HCT116 (cell line): ENCODE measurements around the gene SULT1E1.

ENCODE experiments used
- CBX3 ChIP-seq: IDR thresholded peaks from 2 replicates; pipeline ENCODE4 v1.6.1; 2012; ENCODE audit warnings: low read depth
- CEBPB ChIP-seq: IDR thresholded peaks from 2 replicates; pipeline ENCODE4 v1.6.1; 2012; ENCODE audit warnings: low read depth
- EZH2 ChIP-seq: fragments of 200-600 bp; sonication (generic); IDR thresholded peaks from 2 replicates; pipeline ENCODE4 v1.6.1; 2017; ENCODE audit warnings: antibody characterized with exemption, mixed run types
- JUND ChIP-seq: IDR thresholded peaks from 2 replicates; pipeline ENCODE4 v1.6.1; 2012
- POLR2A ChIP-seq: IDR thresholded peaks from 2 replicates; pipeline ENCODE4 v1.7.0; 2011; ENCODE audit warnings: borderline replicate concordance; ENCODE audit not compliant: insufficient read depth, insufficient read length; ENCODE audit errors: extremely low read depth
- POLR2AphosphoS5 ChIP-seq: IDR thresholded peaks from 2 replicates; pipeline ENCODE4 v1.6.1; 2011; ENCODE audit warnings: mild to moderate bottlenecking, low read depth, low read length, moderate library complexity
- TCF7L2 ChIP-seq: IDR thresholded peaks from 2 replicates; pipeline ENCODE4 v1.7.0; 2011; ENCODE audit warnings: borderline replicate concordance, inconsistent platforms; ENCODE audit not compliant: insufficient read depth, insufficient read length; ENCODE audit errors: extremely low read depth
- ZFX ChIP-seq: fragments of 450-650 bp; IDR thresholded peaks from 2 replicates; pipeline ENCODE4 v1.6.1; 2017
- ZNF274 ChIP-seq: fragments of 200-500 bp; sonication (Bioruptor generic); IDR thresholded peaks from 2 replicates; pipeline ENCODE4 v1.6.1; 2014; ENCODE audit warnings: mild to moderate bottlenecking, low read depth, low read length, inconsistent platforms
- TF ChIP-seq, protein P1 (sequence below), 3 experiments: fragments of 200-600 bp in 1 of 3; sonication (generic) in 1 of 3; IDR thresholded peaks in 2 of 3; conservative IDR thresholded peaks in 1 of 3; 2 replicates each; pipeline ENCODE4 v1.5.1; 2012 to 2017; ENCODE audit warnings: low read depth in 2 of 3, low read length in 2 of 3, antibody characterized with exemption in 1 of 3, borderline replicate concordance in 1 of 3, control low read depth in 1 of 3, mild to moderate bottlenecking in 1 of 3, mixed read lengths in 1 of 3, mixed run types in 1 of 3, moderate library complexity in 1 of 3; ENCODE audit not compliant: insufficient read depth in 1 of 3
- TF ChIP-seq, protein P2 (sequence below): IDR thresholded peaks from 2 replicates; pipeline ENCODE4 v1.6.1; 2012; ENCODE audit warnings: low read depth

DNA sequence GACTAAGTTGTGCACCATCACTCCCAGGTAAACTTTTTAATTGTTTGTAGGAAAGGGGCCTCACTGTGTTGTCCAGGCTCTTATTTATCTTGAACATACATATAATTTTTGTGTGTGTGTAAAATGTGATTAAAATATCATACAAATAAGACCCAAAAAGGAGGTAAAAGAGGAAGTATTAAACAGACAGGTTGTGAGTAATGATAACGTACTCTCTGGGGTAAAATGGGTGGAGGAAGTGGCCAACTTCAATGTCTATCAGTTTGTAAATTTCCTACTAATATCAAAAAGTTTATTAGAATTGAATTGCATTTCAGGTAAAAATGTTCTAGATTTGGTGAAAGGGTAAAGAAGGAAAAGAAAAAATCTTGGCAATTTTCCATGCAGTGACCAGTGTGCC, 48.8 kb downstream of the SULT1E1 start:
- no peak for TF ChIP-seq TCF7L2
- no peak for TF ChIP-seq POLR2AphosphoS5
- no peak for TF ChIP-seq CBX3
- TF ChIP-seq EZH2, result no peak
- no peak for TF ChIP-seq POLR2A
- TF ChIP-seq, protein P1, sequence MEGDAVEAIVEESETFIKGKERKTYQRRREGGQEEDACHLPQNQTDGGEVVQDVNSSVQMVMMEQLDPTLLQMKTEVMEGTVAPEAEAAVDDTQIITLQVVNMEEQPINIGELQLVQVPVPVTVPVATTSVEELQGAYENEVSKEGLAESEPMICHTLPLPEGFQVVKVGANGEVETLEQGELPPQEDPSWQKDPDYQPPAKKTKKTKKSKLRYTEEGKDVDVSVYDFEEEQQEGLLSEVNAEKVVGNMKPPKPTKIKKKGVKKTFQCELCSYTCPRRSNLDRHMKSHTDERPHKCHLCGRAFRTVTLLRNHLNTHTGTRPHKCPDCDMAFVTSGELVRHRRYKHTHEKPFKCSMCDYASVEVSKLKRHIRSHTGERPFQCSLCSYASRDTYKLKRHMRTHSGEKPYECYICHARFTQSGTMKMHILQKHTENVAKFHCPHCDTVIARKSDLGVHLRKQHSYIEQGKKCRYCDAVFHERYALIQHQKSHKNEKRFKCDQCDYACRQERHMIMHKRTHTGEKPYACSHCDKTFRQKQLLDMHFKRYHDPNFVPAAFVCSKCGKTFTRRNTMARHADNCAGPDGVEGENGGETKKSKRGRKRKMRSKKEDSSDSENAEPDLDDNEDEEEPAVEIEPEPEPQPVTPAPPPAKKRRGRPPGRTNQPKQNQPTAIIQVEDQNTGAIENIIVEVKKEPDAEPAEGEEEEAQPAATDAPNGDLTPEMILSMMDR (IDR thresholded peaks at IDR 0.05 in 2 of 3, conservative IDR thresholded peaks at IDR 0.05 in 1 of 3; ENCODE audit: borderline replicate concordance in 1 of 3, insufficient read depth in 1 of 3, low read depth in 2 of 3, low read length in 2 of 3), result no peak
- TF ChIP-seq CEBPB, result no peak
- TF ChIP-seq, protein P2, sequence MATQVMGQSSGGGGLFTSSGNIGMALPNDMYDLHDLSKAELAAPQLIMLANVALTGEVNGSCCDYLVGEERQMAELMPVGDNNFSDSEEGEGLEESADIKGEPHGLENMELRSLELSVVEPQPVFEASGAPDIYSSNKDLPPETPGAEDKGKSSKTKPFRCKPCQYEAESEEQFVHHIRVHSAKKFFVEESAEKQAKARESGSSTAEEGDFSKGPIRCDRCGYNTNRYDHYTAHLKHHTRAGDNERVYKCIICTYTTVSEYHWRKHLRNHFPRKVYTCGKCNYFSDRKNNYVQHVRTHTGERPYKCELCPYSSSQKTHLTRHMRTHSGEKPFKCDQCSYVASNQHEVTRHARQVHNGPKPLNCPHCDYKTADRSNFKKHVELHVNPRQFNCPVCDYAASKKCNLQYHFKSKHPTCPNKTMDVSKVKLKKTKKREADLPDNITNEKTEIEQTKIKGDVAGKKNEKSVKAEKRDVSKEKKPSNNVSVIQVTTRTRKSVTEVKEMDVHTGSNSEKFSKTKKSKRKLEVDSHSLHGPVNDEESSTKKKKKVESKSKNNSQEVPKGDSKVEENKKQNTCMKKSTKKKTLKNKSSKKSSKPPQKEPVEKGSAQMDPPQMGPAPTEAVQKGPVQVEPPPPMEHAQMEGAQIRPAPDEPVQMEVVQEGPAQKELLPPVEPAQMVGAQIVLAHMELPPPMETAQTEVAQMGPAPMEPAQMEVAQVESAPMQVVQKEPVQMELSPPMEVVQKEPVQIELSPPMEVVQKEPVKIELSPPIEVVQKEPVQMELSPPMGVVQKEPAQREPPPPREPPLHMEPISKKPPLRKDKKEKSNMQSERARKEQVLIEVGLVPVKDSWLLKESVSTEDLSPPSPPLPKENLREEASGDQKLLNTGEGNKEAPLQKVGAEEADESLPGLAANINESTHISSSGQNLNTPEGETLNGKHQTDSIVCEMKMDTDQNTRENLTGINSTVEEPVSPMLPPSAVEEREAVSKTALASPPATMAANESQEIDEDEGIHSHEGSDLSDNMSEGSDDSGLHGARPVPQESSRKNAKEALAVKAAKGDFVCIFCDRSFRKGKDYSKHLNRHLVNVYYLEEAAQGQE, result no peak
- no peak for TF ChIP-seq ZFX
- TF ChIP-seq JUND, result no peak
- TF ChIP-seq ZNF274, result no peak
